DND-41 (cell line): ENCODE data around the gene ZNG1A.
"Not testable (repeated sequence)": the region's sequence is repeated elsewhere in the genome, so short reads cannot be mapped to it uniquely, and the experiment has no call there.

ENCODE experiments used
- EZH2 ChIP-seq: IDR thresholded peaks from 3 replicates; pipeline ENCODE4 v1.6.1; 2012; ENCODE audit warnings: borderline replicate concordance, low read depth, mild to moderate bottlenecking, moderate library complexity, low read length, inconsistent platforms; ENCODE audit not compliant: severe bottlenecking
- TF ChIP-seq, protein P1 (sequence below): IDR thresholded peaks from 2 replicates; pipeline ENCODE4 v1.5.1; 2012; ENCODE audit warnings: borderline replicate concordance, low read length, moderate library complexity, mild to moderate bottlenecking; ENCODE audit not compliant: poor library complexity, severe bottlenecking; ENCODE audit errors: extremely low read depth

DNA sequence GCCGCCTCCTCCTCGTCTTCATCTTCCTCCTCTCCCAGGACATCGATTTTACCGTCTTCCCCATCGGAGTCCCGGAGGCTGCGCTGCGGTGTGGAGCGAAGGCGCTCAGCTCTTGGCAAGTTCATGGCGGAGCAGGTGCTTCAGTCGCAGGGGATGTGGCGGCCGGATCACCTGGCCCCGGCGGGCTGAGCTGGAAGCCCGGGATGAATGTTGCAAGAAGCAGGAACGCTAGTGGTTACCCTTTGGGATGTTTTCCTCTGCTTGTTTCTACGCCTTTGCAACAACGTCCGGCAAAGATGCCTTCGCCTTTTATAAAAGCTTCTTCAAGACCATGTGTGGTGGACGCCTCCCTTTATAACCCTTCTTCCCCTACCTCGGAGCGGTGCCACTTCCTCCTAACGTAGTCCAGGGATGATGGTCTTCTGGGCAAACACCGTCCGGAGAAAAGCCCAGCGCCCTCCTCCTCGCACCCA is 60.8 kb downstream of the ZNG1A start, which contains the start of gene FOXD4:
- TF ChIP-seq, protein P1, sequence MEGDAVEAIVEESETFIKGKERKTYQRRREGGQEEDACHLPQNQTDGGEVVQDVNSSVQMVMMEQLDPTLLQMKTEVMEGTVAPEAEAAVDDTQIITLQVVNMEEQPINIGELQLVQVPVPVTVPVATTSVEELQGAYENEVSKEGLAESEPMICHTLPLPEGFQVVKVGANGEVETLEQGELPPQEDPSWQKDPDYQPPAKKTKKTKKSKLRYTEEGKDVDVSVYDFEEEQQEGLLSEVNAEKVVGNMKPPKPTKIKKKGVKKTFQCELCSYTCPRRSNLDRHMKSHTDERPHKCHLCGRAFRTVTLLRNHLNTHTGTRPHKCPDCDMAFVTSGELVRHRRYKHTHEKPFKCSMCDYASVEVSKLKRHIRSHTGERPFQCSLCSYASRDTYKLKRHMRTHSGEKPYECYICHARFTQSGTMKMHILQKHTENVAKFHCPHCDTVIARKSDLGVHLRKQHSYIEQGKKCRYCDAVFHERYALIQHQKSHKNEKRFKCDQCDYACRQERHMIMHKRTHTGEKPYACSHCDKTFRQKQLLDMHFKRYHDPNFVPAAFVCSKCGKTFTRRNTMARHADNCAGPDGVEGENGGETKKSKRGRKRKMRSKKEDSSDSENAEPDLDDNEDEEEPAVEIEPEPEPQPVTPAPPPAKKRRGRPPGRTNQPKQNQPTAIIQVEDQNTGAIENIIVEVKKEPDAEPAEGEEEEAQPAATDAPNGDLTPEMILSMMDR, result not testable (repeated sequence)
- TF ChIP-seq EZH2, result not testable (repeated sequence)
